H1 (cell line): ENCODE measurements around the gene TTC9. TPM values are rescaled to one million over a fixed set of nuclear protein-coding genes. Genes with fewer than 3 reads are reported as not detected.

ENCODE experiments used
- CTCF ChIA-PET: fragments of 300-600 bp; sonication (Branson Sonifier 250); formaldehyde crosslinking; loops from one replicate; lab custom pipeline; 2021; ENCODE audit not compliant: partially characterized antibody; lab: Charles Lee
- POLR2A ChIA-PET: fragments of 300-600 bp; sonication (Branson Sonifier 250); formaldehyde crosslinking; loops from one replicate; lab custom pipeline; 2021; ENCODE audit warnings: inconsistent platforms; ENCODE audit not compliant: partially characterized antibody; lab: Charles Lee
- DNase-seq, 2 experiments: peaks; one replicate each; pipeline versions ENCODE4 v3.0.0 to v3.0.0-alpha.2; 2010 to 2022; ENCODE audit warnings: low spot score in 2 of 2, low read depth in 1 of 2, mixed read lengths in 1 of 2
- FAIRE-seq: peaks from 2 replicates; lab custom pipeline; 2011; peaks lifted over from hg19 to GRCh38; lab: Jason Lieb, UNC
- H2AFZ ChIP-seq: 2 replicates; pipeline ENCODE4 v1.8.1; 2012; ENCODE audit warnings: low read length, inconsistent platforms
- H2AK5ac ChIP-seq: 2 replicates; pipeline ENCODE4 v1.6.1; 2013; ENCODE audit warnings: low read depth, low read length
- H2BK120ac ChIP-seq: replicated peaks from 2 replicates; pipeline ENCODE3; 2013; ENCODE audit warnings: low read depth, low read length, inconsistent platforms
- H2BK12ac ChIP-seq: 2 replicates; pipeline ENCODE4 v1.6.1; 2013; ENCODE audit warnings: low read depth, low read length
- H2BK15ac ChIP-seq: 2 replicates; pipeline ENCODE4 v1.6.1; 2013; ENCODE audit warnings: low read length
- H2BK20ac ChIP-seq: 2 replicates; pipeline ENCODE4 v1.6.1; 2013; ENCODE audit warnings: low read length
- H2BK5ac ChIP-seq: 2 replicates; pipeline ENCODE4 v1.6.1; 2013; ENCODE audit warnings: low read depth, low read length
- H3K14ac ChIP-seq: 2 replicates; pipeline ENCODE4 v1.6.1; 2013; ENCODE audit warnings: inconsistent platforms; ENCODE audit not compliant: insufficient read length
- H3K18ac ChIP-seq: 2 replicates; pipeline ENCODE4 v1.6.1; 2013; ENCODE audit warnings: low read length; ENCODE audit errors: extremely low read depth
- H3K23ac ChIP-seq: 2 replicates; pipeline ENCODE4 v1.6.1; 2013; ENCODE audit warnings: inconsistent platforms; ENCODE audit not compliant: insufficient read length
- H3K23me2 ChIP-seq: 2 replicates; pipeline ENCODE4 v1.6.1; 2013; ENCODE audit warnings: low read depth, low read length
- H3K27ac ChIP-seq: 2 replicates; pipeline ENCODE4 v1.6.1; 2011; ENCODE audit warnings: low read depth, low read length, inconsistent platforms
- H3K27me3 ChIP-seq, 4 experiments: replicated peaks in 1 of 4; 1 replicate in 1 of 4; 2 replicates in 3 of 4; pipeline versions ENCODE4 v1.6.1 to v1.8.1; 2011 to 2013; ENCODE audit warnings: low read length in 3 of 4, mild to moderate bottlenecking in 3 of 4, inconsistent platforms in 2 of 4, mixed read lengths in 2 of 4, moderate library complexity in 1 of 4; ENCODE audit not compliant: control insufficient read depth in 3 of 4, insufficient read depth in 3 of 4; ENCODE audit errors: extremely low read depth in 1 of 4
- H3K36me3 ChIP-seq, 4 experiments: 2 replicates each; pipeline versions ENCODE4 v1.6.1 to v1.8.1; 2011 to 2013; ENCODE audit warnings: mild to moderate bottlenecking in 4 of 4, low read length in 3 of 4, moderate library complexity in 2 of 4, control low read depth in 1 of 4, inconsistent platforms in 1 of 4; ENCODE audit not compliant: insufficient read depth in 4 of 4, control insufficient read depth in 2 of 4
- H3K4ac ChIP-seq: replicated peaks from 2 replicates; pipeline ENCODE3; 2013; ENCODE audit warnings: low read length, low read depth, mixed read lengths, inconsistent platforms; ENCODE audit not compliant: insufficient read length
- H3K4me1 ChIP-seq, 4 experiments: replicated peaks in 1 of 4; 1 replicate in 1 of 4; 2 replicates in 3 of 4; pipeline versions ENCODE4 v1.6.1 to v1.8.1; 2011 to 2013; ENCODE audit warnings: low read length in 3 of 4, inconsistent platforms in 2 of 4, mixed read lengths in 1 of 4; ENCODE audit not compliant: insufficient read depth in 4 of 4, control insufficient read depth in 3 of 4
- H3K4me2 ChIP-seq, 2 experiments: 2 replicates each; pipeline versions ENCODE4 v1.6.1 to v1.8.1; 2011 to 2013; ENCODE audit warnings: low read depth in 2 of 2, low read length in 2 of 2, control low read depth in 1 of 2, inconsistent platforms in 1 of 2, mild to moderate bottlenecking in 1 of 2; ENCODE audit not compliant: insufficient read depth in 1 of 2
- H3K4me3 ChIP-seq, 4 experiments: fragments of 200-600, 300-600 bp in 1 of 4; sonication (generic), shearing (Covaris generic), sonication (Bioruptor Twin) in 1 of 4; 2 replicates each; pipeline versions ENCODE4 v1.5.1 to v1.8.1; 2011 to 2016; ENCODE audit warnings: low read length in 4 of 4, low read depth in 3 of 4, control low read depth in 2 of 4, inconsistent platforms in 2 of 4, mild to moderate bottlenecking in 2 of 4, mixed read lengths in 1 of 4, moderate library complexity in 1 of 4; ENCODE audit not compliant: insufficient read depth in 2 of 4; ENCODE audit errors: extremely low read depth in 1 of 4
- H3K56ac ChIP-seq: replicated peaks from 2 replicates; pipeline ENCODE3; 2013; ENCODE audit warnings: low read depth, mild to moderate bottlenecking, mixed read lengths, low read length, inconsistent platforms; ENCODE audit not compliant: insufficient read length
- H3K79me1 ChIP-seq: 2 replicates; pipeline ENCODE4 v1.6.1; 2013; ENCODE audit warnings: low read depth, low read length, control low read depth
- H3K79me2 ChIP-seq, 2 experiments: 2 replicates each; pipeline versions ENCODE4 v1.6.1 to v1.8.1; 2012 to 2013; ENCODE audit warnings: low read length in 2 of 2, mild to moderate bottlenecking in 2 of 2, inconsistent platforms in 1 of 2; ENCODE audit not compliant: insufficient read depth in 2 of 2, control insufficient read depth in 1 of 2
- H3K9ac ChIP-seq, 4 experiments: replicated peaks in 1 of 4; 1 replicate in 1 of 4; 2 replicates in 3 of 4; pipeline versions ENCODE4 v1.6.1 to v1.8.1; 2011 to 2013; ENCODE audit warnings: low read depth in 3 of 4, low read length in 3 of 4, control low read depth in 2 of 4, mild to moderate bottlenecking in 2 of 4, moderate library complexity in 2 of 4, inconsistent platforms in 1 of 4; ENCODE audit errors: extremely low read depth in 1 of 4
- H3K9me3 ChIP-seq, 2 experiments: 2 replicates each; pipeline versions ENCODE4 v1.6.1 to v1.8.1; 2012 to 2013; ENCODE audit warnings: mild to moderate bottlenecking in 2 of 2, moderate library complexity in 2 of 2, control low read depth in 1 of 2, inconsistent platforms in 1 of 2, low read depth in 1 of 2, low read length in 1 of 2, mixed read lengths in 1 of 2; ENCODE audit not compliant: insufficient read depth in 2 of 2
- H4K20me1 ChIP-seq, 2 experiments: replicated peaks in 1 of 2; 2 replicates each; pipeline versions ENCODE3 to v1.8.1; 2011 to 2013; ENCODE audit warnings: inconsistent platforms in 2 of 2, low read length in 2 of 2, mild to moderate bottlenecking in 1 of 2; ENCODE audit not compliant: insufficient read depth in 2 of 2, control insufficient read depth in 1 of 2
- H4K5ac ChIP-seq: 2 replicates; pipeline ENCODE4 v1.6.1; 2013; ENCODE audit warnings: low read length, low read depth, mixed read lengths, inconsistent platforms; ENCODE audit not compliant: insufficient read length
- H4K8ac ChIP-seq: 2 replicates; pipeline ENCODE4 v1.8.0; 2013; ENCODE audit warnings: mild to moderate bottlenecking, moderate library complexity, low read length, inconsistent platforms; ENCODE audit not compliant: insufficient read depth; ENCODE audit errors: extremely low read depth
- H4K91ac ChIP-seq: replicated peaks from 2 replicates; pipeline ENCODE3; 2013; ENCODE audit warnings: low read length, mixed read lengths, inconsistent platforms; ENCODE audit not compliant: insufficient read length
- BCL11A ChIP-seq, 2 experiments: IDR thresholded peaks; one replicate each; pipeline ENCODE4 v1.6.1; 2011; ENCODE audit warnings: low read depth in 2 of 2, low read length in 2 of 2, mild to moderate bottlenecking in 2 of 2
- GABPA ChIP-seq: IDR thresholded peaks from 2 replicates; pipeline ENCODE4 v1.6.1; 2011; ENCODE audit warnings: mild to moderate bottlenecking, low read length, moderate library complexity, borderline replicate concordance; ENCODE audit not compliant: insufficient read depth
- POU5F1 ChIP-seq: IDR thresholded peaks from 2 replicates; pipeline ENCODE4 v1.6.1; 2011; ENCODE audit warnings: low read depth, mild to moderate bottlenecking, low read length, moderate library complexity
- TAF1 ChIP-seq: IDR thresholded peaks from 2 replicates; pipeline ENCODE4 v1.6.1; 2011; ENCODE audit warnings: mild to moderate bottlenecking, low read depth, low read length
- TCF12 ChIP-seq: IDR thresholded peaks from 2 replicates; pipeline ENCODE4 v1.6.1; 2011; ENCODE audit warnings: low read depth, mild to moderate bottlenecking, low read length
- WGBS, 2 experiments: shearing (Covaris generic) in 1 of 2; methylation state at CpG; one replicate each; pipeline versions ENCODE4 v1.1.6 to v1.1.7; 2013 to 2015; ENCODE audit warnings: low lambda C conversion rate in 2 of 2, mixed read lengths in 2 of 2, inconsistent platforms in 1 of 2, low coverage in 1 of 2, missing lambda C conversion rate in 1 of 2; ENCODE audit not compliant: insufficient replicate concordance in 2 of 2, insufficient coverage in 1 of 2, insufficient read length in 1 of 2; ENCODE audit errors: extremely low coverage in 1 of 2, missing lambda C conversion rate in 1 of 2; 5-methylcytosine and 5-hydroxymethylcytosine counted together
- polyA plus RNA-seq, 7 experiments: library from polyadenylated mRNA; depleted of rRNA in 3 of 7; stranded (reverse) in 5 of 7; unstranded in 2 of 7; fragments of >200 nt in 5 of 7; fragments of 200-250 nt in 2 of 7; gene quantifications; 1 replicate in 5 of 7; 2 replicates in 1 of 7; 4 replicates in 1 of 7; pipeline versions ENCODE4 v1.2.1 to v1.2.3, GENCODE V29; 2011 to 2013; ENCODE audit warnings: missing spikeins in 2 of 7, mixed read lengths in 2 of 7
- total RNA-seq: library from RNA; stranded (reverse); fragmentation: NEBNext Ultra II Directional; extraction: Animal tissue kit (Norgen Biotek cat#: 25700); gene quantifications from 2 replicates; pipeline ENCODE4 v1.2.1, GENCODE V29; 2021

TTC9 gene
- total and polyA plus RNA-seq, 2 of the 8 experiments (the other 6 are each of a cell fraction or from before 2014, with no cell fraction given): 21.0 to 29.5 TPM

- no peaks in the 10 kb centered on the region for H3K9me3 ChIP-seq
- peaks cover 0 to 2% of the 10 kb centered on the region in 2 experiments for H4K20me1 ChIP-seq
- no peaks in the 10 kb centered on the region for H3K27me3 ChIP-seq
- H3K27ac ChIP-seq: no peak overlapping the region
- H3K23ac ChIP-seq: no peak overlapping the region
- no peak for TF ChIP-seq TAF1
- no peak for TF ChIP-seq TCF12
- no peak for TF ChIP-seq BCL11A (IDR thresholded peaks at IDR 0.05; ENCODE audit: low read depth in 2 of 2, low read length in 2 of 2)
- TF ChIP-seq GABPA: no peak
- no peak for TF ChIP-seq POU5F1
- FAIRE-seq (no peak), DNase-seq (no peak)
- H2BK12ac ChIP-seq: no peak overlapping the region
- no peak overlapping the region for H4K91ac ChIP-seq
- no peak overlapping the region for H3K14ac ChIP-seq
- no peak overlapping the region for H3K4me2 ChIP-seq
- H2AFZ ChIP-seq: no peak overlapping the region
- POLR2A ChIA-PET: interaction anchor here (0.7 to 2.1 kb wide), 4 partner anchors 10 to 82 kb away, joined by 3 to 9 read pairs (median 4); no protein-coding TSS in a partner anchor
- no peak overlapping the region for H2AK5ac ChIP-seq
- no peak overlapping the region for H3K4ac ChIP-seq
- no peak overlapping the region for H2BK20ac ChIP-seq
- WGBS, 2 experiments: 94% methylated on average over 6 of the region's 6 CpGs; no CpG with 5 or more reads in 1 of the 2 experiments
- no peak overlapping the region for H3K9ac ChIP-seq
- H3K79me2 ChIP-seq: no peaks in the 10 kb centered on the region
- peaks cover 0 to 14% (median 2%) of the 10 kb centered on the region in 4 experiments; a peak in 3 of 8 replicates for H3K36me3 ChIP-seq
- no peak overlapping the region for H2BK120ac ChIP-seq
- H4K5ac ChIP-seq: no peak overlapping the region
- H2BK15ac ChIP-seq: no peak overlapping the region
- no peak overlapping the region for H3K4me3 ChIP-seq
- H3K4me1 ChIP-seq: 0 out of 7 replicates have a peak, but pooled peaks cover 0 to 2% (median 0%) of the 10 kb centered on the region in 4 experiments
- CTCF ChIA-PET: interaction anchor here (0.5 to 3.3 kb wide), 7 partner anchors 11 to 104 kb away, joined by 3 to 11 read pairs (median 4); no protein-coding TSS in a partner anchor
- no peak overlapping the region for H3K56ac ChIP-seq
- H4K8ac ChIP-seq: no peak overlapping the region
- no peak overlapping the region for H2BK5ac ChIP-seq
- no peaks in the 10 kb centered on the region for H3K23me2 ChIP-seq
- no peaks in the 10 kb centered on the region for H3K79me1 ChIP-seq
- H3K18ac ChIP-seq: no peak overlapping the region
Measured at GRCh38 chr14:70724944-70725343, 83.2 kb downstream of the TTC9 start.
